HepG2 (cell line): ENCODE measurements around the gene RNASE2. TPM values are rescaled to one million over a fixed set of nuclear protein-coding genes. Genes with fewer than 3 reads are reported as not detected.

Experiments used
- AHDC1 ChIP-seq: sonication (generic); formaldehyde crosslinking; IDR thresholded peaks from 2 replicates; pipeline ENCODE4 v1.5.1; 2020; ENCODE audit warnings: mild to moderate bottlenecking, missing genetic modification reagents, borderline replicate concordance
- BCL6 ChIP-seq: IDR thresholded peaks from 2 replicates; pipeline ENCODE4 v1.6.1; 2016; ENCODE audit warnings: missing genetic modification reagents, missing compliant biosample characterization
- FIP1L1 ChIP-seq: fragments of 200-400 bp; formaldehyde crosslinking; IDR thresholded peaks from 2 replicates; pipeline ENCODE4 v1.6.1; 2018; ENCODE audit warnings: low read depth, mild to moderate bottlenecking, low read length, moderate library complexity, borderline replicate concordance; ENCODE audit not compliant: insufficient read depth
- HOMEZ ChIP-seq: IDR thresholded peaks from 2 replicates; pipeline ENCODE4 v1.6.1; 2016; ENCODE audit warnings: low read depth
- NFE2L1 ChIP-seq: sonication (generic); formaldehyde crosslinking; IDR thresholded peaks from 2 replicates; pipeline ENCODE4 v1.4.0; 2020; ENCODE audit warnings: missing genetic modification reagents, mild to moderate bottlenecking, borderline replicate concordance
- POLR2A ChIP-seq, 2 experiments: IDR thresholded peaks; 2 replicates each; pipeline ENCODE4 v1.6.1; 2011; ENCODE audit warnings: low read depth in 2 of 2, low read length in 2 of 2, mild to moderate bottlenecking in 1 of 2, moderate library complexity in 1 of 2; ENCODE audit not compliant: insufficient read depth in 1 of 2
- RNF219 ChIP-seq: sonication (generic); formaldehyde crosslinking; IDR thresholded peaks from 2 replicates; pipeline ENCODE4 v1.5.0; 2020; ENCODE audit warnings: mild to moderate bottlenecking, missing genetic modification reagents
- TFDP1 ChIP-seq: IDR thresholded peaks from 2 replicates; pipeline ENCODE4 v1.6.1; 2016; ENCODE audit warnings: missing compliant biosample characterization, missing genetic modification reagents, borderline replicate concordance
- ZMYM4 ChIP-seq: sonication (generic); formaldehyde crosslinking; IDR thresholded peaks from 2 replicates; pipeline ENCODE4 v1.8.1; 2023; ENCODE audit warnings: mild to moderate bottlenecking, missing genetic modification reagents
- ZNF512B ChIP-seq: sonication (generic); formaldehyde crosslinking; IDR thresholded peaks from 2 replicates; pipeline ENCODE4 v1.5.1; 2020; ENCODE audit warnings: missing genetic modification reagents, mild to moderate bottlenecking, borderline replicate concordance
- ZNF557 ChIP-seq: sonication (generic); formaldehyde crosslinking; IDR thresholded peaks from 2 replicates; pipeline ENCODE4 v1.4.0; 2020; ENCODE audit warnings: missing genetic modification reagents
- ZNF709 ChIP-seq: sonication (generic); formaldehyde crosslinking; IDR thresholded peaks from 2 replicates; pipeline ENCODE4 v1.5.0; 2020; ENCODE audit warnings: mild to moderate bottlenecking, missing genetic modification reagents
- ZSCAN12 ChIP-seq: sonication (generic); formaldehyde crosslinking; IDR thresholded peaks from 2 replicates; pipeline ENCODE4 v1.9.0; 2021; ENCODE audit warnings: mild to moderate bottlenecking, missing genetic modification reagents
- polyA plus RNA-seq, 8 experiments: library from polyadenylated mRNA; depleted of rRNA in 3 of 8; stranded (reverse) in 7 of 8; unstranded in 1 of 8; fragments of >200 nt; fragmentation: Illumina TruSeq in 4 of 8; extraction: Trizol in 4 of 8; gene quantifications; 2 replicates each; pipeline versions ENCODE4 v1.2.1 to v1.2.3, GENCODE V29; 2011 to 2016; ENCODE audit warnings: low read depth in 4 of 8, missing spikeins in 1 of 8, mixed read lengths in 1 of 8; ENCODE audit not compliant: insufficient read depth in 1 of 8
- total RNA-seq, 5 experiments: library from RNA; depleted of rRNA; stranded (reverse); fragments of >200 nt; fragmentation: Illumina TruSeq; extraction: Trizol; gene quantifications; 2 replicates each; pipeline ENCODE4 v1.2.3, GENCODE V29; 2016; ENCODE audit warnings: low read depth in 1 of 5

RNASE2 gene
- total and polyA plus RNA-seq, 2 of the 13 experiments (the other 11 are each of a cell fraction or from before 2014, with no cell fraction given), result 0.69 TPM; not detected in 1

GRCh38 chr14:20970983-20971704, 15.9 kb downstream of the RNASE2 start (continued):
- TF ChIP-seq AHDC1 (CRISPR knock-in tag), result no peak
- TF ChIP-seq ZMYM4 (CRISPR knock-in tag), result 0 out of 2 replicates have a peak, but pooled peaks have one; percentile 8
- 0 out of 4 replicates have a peak, but pooled peaks of 1 of the 2 experiments have one; percentile 0 for TF ChIP-seq POLR2A (IDR thresholded peaks at IDR 0.05; ENCODE audit: insufficient read depth in 1 of 2, low read depth in 2 of 2, low read length in 2 of 2)
- TF ChIP-seq HOMEZ (CRISPR knock-in tag), result peak; percentile 33; the same call in 1 of the 2 replicates
- peak; percentile 73; the same call in 1 of the 2 replicates for TF ChIP-seq ZNF557 (CRISPR knock-in tag)
- no peak for TF ChIP-seq NFE2L1 (CRISPR knock-in tag)
- no peak for TF ChIP-seq ZSCAN12 (CRISPR knock-in tag)
- TF ChIP-seq FIP1L1, result no peak
- peak; percentile 19; the same call in 1 of the 2 replicates for TF ChIP-seq ZNF512B (CRISPR knock-in tag)
- TF ChIP-seq TFDP1 (CRISPR knock-in tag), result peak; percentile 44; the same call in 1 of the 2 replicates
- TF ChIP-seq RNF219 (CRISPR knock-in tag), result no peak
- TF ChIP-seq ZNF709 (CRISPR knock-in tag), result 0 out of 2 replicates have a peak, but pooled peaks have one; percentile 35
- no peak for TF ChIP-seq BCL6 (CRISPR knock-in tag)
